ENCODE results near the gene UHMK1.
"Not testable (repeated sequence)": the region's sequence is repeated elsewhere in the genome, so short reads cannot be mapped to it uniquely, and the experiment has no call there.

The UHMK1 gene

DNA sequence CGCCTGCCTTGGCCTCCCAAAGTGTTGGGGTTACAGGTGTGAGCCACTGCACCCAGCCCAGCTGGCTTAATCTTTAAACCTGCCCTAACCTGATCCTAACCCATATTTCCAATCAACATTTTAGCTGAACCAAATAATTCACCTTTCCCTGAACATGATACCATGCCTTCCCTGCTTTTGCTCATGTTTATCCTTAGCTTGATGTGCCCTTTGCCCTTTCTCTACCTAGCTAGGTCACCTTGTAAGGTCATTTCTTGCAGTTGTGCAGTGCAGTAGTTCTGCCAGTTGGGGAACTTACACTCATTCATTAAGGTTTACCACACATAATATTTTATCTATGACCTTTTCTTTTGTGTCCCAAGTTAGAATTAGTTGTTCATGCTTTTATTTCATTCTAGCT, 69.3 kb downstream of the UHMK1 start:
- DNase-seq (ENCODE audit: low read depth) = no peak

- no peak for DNase-seq (ENCODE audit: low read depth)
Observed at GRCh38 chr1:162568802-162569201, 71.2 kb downstream of the UHMK1 start.

GRCh38 chr1:162570718-162571117, 73.1 kb downstream of the UHMK1 start:
- DNase-seq (ENCODE audit: low read depth) = no peak

DNA sequence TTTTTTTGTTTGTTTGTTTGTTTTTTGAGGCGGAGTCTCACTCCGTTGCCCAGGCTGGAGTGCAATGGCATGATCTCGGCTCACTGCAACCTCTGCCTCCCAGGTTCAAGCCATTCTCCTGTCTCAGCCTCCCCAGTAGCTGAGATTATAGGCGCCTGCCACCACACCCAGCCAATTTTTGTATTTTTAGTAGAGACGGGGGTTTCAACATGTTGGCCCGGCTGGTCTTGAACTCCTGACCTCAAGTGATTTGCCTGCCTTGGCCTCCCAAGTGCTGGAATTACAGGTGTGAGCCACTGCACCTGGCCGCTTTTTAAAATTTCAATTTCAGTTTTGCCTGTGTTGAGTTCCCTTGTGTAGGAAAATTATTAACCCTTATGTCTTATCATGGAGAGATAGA, 73.5 kb downstream of the UHMK1 start:
- not testable (repeated sequence) for DNase-seq (ENCODE audit: low read depth)

- DNase-seq (ENCODE audit: low read depth) = no peak
Observed at GRCh38 chr1:162571696-162572095, 74.1 kb downstream of the UHMK1 start.

GRCh38 chr1:162573136-162573535, 75.5 kb downstream of the UHMK1 start:
- DNase-seq (ENCODE audit: low read depth) = no peak

- no peak for DNase-seq (ENCODE audit: low read depth)
Observed at GRCh38 chr1:162578071-162578700, 80.6 kb downstream of the UHMK1 start.

- no peak for DNase-seq (ENCODE audit: low read depth)
Observed at GRCh38 chr1:162578936-162579335, 81.3 kb downstream of the UHMK1 start.
